GM13976 (cell line): ENCODE measurements around the gene RAD17.
A peak's percentile ranks its signal among the peaks of the same experiment; 100 is the strongest.
"Not testable (repeated sequence)": the region's sequence is repeated elsewhere in the genome, so short reads cannot be mapped to it uniquely, and the experiment has no call there.

Experiments
- DNase-seq: peaks from one replicate; pipeline ENCODE4 v3.0.0; 2012; ENCODE audit warnings: low spot score
- in situ Hi-C: fragments of 300-500 bp; cut with MboI; formaldehyde crosslinking; loops from one replicate; pipeline ENCODE4 v1.12.0; 2022; ENCODE audit warnings: low sequenced_read_pairs, mixed read lengths, inconsistent platforms; ENCODE audit not compliant: unreplicated experiment
- TF ChIP-seq, protein P1 (sequence below): IDR thresholded peaks from 2 replicates; pipeline ENCODE4 v1.5.1; 2012; ENCODE audit warnings: borderline replicate concordance, mild to moderate bottlenecking; ENCODE audit not compliant: insufficient read depth; ENCODE audit errors: extremely low read depth, missing control alignments, control extremely low read depth

Gene RAD17

DNA sequence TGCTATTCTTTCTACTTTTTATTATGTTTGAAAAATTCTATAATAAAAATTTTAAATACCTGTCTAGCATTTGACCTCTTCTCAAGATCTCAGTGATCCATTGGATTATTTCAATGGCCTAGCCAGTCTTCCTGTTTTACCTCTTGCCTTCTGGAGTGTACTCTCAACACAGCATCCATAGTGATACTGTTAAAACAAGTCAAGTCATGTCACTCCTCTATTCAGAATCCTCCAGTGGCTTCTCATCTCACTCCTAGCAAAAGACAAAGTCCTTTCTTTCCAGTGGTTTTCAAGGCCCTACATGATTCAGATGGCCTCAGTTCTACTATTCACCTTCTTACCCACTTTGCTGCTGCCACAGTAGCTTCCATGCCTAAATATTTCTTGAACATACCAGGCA is 47.1 kb downstream of the RAD17 start:
- TF ChIP-seq, protein P1, sequence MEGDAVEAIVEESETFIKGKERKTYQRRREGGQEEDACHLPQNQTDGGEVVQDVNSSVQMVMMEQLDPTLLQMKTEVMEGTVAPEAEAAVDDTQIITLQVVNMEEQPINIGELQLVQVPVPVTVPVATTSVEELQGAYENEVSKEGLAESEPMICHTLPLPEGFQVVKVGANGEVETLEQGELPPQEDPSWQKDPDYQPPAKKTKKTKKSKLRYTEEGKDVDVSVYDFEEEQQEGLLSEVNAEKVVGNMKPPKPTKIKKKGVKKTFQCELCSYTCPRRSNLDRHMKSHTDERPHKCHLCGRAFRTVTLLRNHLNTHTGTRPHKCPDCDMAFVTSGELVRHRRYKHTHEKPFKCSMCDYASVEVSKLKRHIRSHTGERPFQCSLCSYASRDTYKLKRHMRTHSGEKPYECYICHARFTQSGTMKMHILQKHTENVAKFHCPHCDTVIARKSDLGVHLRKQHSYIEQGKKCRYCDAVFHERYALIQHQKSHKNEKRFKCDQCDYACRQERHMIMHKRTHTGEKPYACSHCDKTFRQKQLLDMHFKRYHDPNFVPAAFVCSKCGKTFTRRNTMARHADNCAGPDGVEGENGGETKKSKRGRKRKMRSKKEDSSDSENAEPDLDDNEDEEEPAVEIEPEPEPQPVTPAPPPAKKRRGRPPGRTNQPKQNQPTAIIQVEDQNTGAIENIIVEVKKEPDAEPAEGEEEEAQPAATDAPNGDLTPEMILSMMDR = no peak
- in situ Hi-C loops = no loop called here
- DNase-seq = no peak

GRCh38 chr5:69418554-69418953 is 48.9 kb downstream of the RAD17 start:
- in situ Hi-C loops = no loop called here
- TF ChIP-seq, protein P1 = no peak
- DNase-seq = no peak

- no peak for DNase-seq
- TF ChIP-seq, protein P1 = no peak
- in situ Hi-C loops = no loop called here
These were observed 62.0 kb downstream of the RAD17 start for GRCh38 chr5:69431424-69432303.

DNA sequence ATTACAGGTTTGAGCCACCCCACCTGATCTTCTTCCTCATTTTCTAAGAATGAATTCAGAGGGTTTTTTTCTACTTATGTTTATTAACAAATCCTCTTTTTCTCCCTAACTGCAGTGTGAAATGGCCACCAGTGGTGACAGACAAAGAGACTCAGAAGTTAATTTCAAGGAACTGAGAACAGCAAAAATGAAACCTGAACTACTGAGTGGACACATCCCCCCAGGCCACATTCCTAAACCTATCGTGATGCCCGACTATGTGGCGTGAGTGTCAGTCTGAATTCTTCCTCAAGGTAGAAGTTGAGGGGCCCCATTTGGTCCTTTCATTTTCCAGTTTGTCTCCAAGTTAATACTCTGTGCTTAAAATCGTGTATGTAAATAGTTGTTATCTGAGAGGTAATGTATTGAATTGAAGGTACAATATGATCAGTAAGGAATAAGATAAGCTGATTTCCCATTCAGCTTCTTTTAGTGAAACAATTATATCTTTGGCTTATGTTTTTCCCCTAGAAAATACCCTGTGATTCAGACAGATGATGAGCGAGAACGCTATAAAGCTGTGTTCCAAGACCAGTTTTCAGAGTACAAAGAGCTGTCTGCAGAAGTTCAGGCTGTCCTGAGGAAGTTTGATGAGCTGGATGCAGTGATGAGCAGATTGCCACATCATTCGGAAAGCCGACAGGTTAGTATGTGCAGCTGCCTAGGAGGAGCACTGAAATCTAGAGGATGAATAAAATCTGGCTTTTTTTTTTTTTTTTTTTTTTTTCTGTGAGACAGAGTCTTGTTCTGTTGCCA is 63.0 kb downstream of the RAD17 start:
- in situ Hi-C loops = no loop called here
- DNase-seq = peak; percentile 53
- TF ChIP-seq, protein P1 = no peak

GRCh38 chr5:69435276-69435884 is 65.8 kb downstream of the RAD17 start:
- in situ Hi-C loops, DNase-seq: not testable (repeated sequence)

DNA sequence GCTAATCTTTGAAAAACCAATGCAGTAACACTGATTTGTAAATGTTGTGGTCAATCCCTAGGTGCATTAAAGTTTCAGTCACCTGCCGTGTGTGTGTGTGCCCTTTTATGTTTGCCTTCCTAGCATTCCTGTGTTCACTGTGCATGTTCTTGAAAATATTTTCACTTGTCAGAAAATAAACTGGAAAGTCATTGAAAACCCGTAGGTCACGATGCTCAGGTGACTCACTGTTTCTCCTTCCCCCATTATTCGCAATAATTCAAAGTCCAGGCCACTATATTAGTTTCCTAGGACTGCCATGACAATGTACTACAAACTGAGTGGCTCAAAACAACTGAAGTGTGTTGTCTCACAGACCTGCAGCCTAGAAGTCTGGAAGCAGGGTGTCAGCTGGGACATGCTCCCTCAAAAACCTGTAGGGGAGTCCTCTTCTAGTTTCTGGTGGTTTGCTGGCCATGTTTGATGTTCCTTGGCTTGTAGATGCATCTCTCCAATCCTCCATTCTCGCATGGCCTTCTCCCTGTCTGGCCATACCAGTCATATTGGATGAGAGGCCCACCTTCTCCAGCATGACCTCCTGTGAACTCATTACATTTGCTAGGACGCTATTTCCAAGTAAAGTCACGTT is 74.6 kb downstream of the RAD17 start:
- DNase-seq = no peak

More for the DNA sequence above, 74.6 kb downstream of the RAD17 start:
- in situ Hi-C loops = no loop called here
- TF ChIP-seq, protein P1 = no peak
